Activated CD4-positive, alpha-beta T cell treated with anti-CD3 and anti-CD28 coated beads for 36 hours (primary cell): ENCODE data around the gene SWSAP1. TPM values are rescaled to one million over a fixed set of nuclear protein-coding genes. Genes with fewer than 3 reads are reported as not detected.
"Not testable (repeated sequence)": the region's sequence is repeated elsewhere in the genome, so short reads cannot be mapped to it uniquely, and the experiment has no call there.

Experiments
- ATAC-seq: fragments of 200-7000 bp; cut with Tn5 transposase; one replicate; pipeline ENCODE4 v1.10.0; 2021; ENCODE audit warnings: mild to moderate bottlenecking, moderate library complexity
- CTCF ChIA-PET: fragments of 350-600 bp; sonication (Branson Sonifier 250); formaldehyde crosslinking; loops from one replicate; lab custom pipeline; 2021; ENCODE audit warnings: antibody characterized with exemption; lab: Charles Lee
- POLR2A ChIA-PET: fragments of 350-600 bp; sonication (Branson Sonifier 250); formaldehyde crosslinking; loops from one replicate; lab custom pipeline; 2021; ENCODE audit warnings: antibody characterized with exemption, inconsistent platforms; lab: Charles Lee
- DNase-seq: peaks from one replicate; pipeline ENCODE4 v3.0.0-alpha.2; 2020
- H3K27ac Mint-ChIP-seq: one replicate; pipeline ENCODE4 v1.8.0; 2021; ENCODE audit warnings: mixed read lengths
- H3K27me3 Mint-ChIP-seq: one replicate; pipeline ENCODE4 v1.8.0; 2021; ENCODE audit warnings: mixed read lengths
- H3K36me3 Mint-ChIP-seq: one replicate; pipeline ENCODE4 v1.8.0; 2021; ENCODE audit warnings: low read depth, mixed read lengths
- H3K4me1 Mint-ChIP-seq: one replicate; pipeline ENCODE4 v1.8.0; 2021; ENCODE audit warnings: mixed read lengths
- H3K4me3 Mint-ChIP-seq: one replicate; pipeline ENCODE4 v1.8.0; 2021; ENCODE audit warnings: mild to moderate bottlenecking, moderate library complexity, mixed read lengths
- H3K9me3 Mint-ChIP-seq: one replicate; pipeline ENCODE4 v1.8.0; 2021; ENCODE audit warnings: low read depth, mixed read lengths
- intact Hi-C, 2 experiments: fragments of 100-400 bp; cut with DNase I in 1 of 2; cut with micrococcal nuclease in 1 of 2; formaldehyde crosslinking; loops; one replicate each; pipeline versions ENCODE4 v1.14.2 to v1.15.1; 2022 to 2024; cut with DNase I, micrococcal nuclease
- total RNA-seq, 2 experiments: library from RNA; stranded (reverse); gene quantifications; one replicate each; pipeline ENCODE4 v1.2.3, GENCODE V29; 2021

The SWSAP1 gene
- total RNA-seq, 2 experiments from 2014 or later = 1.5 to 1.7 TPM

- H3K27me3 Mint-ChIP-seq = no peaks in the 10 kb centered on the region
- H3K36me3 Mint-ChIP-seq = peaks cover 19% of the 10 kb centered on the region
- intact Hi-C loops = loop anchor here in 1 of 2 experiments (1.0 to 5.0 kb wide), 4 partner anchors 17 to 141 kb away; partner anchors contain the start of genes KANK2, ODAD3, PLPPR2 and PRKCSH
- ChIA-PET CTCF (interaction anchor here (0.6 to 1.2 kb wide), 5 partner anchors 31 to 300 kb away, joined by 3 to 5 read pairs (median 3); no protein-coding TSS in a partner anchor), POLR2A (interaction anchor here (0.6 kb wide), 1 partner anchor 132 kb away, joined by 4 read pairs; no protein-coding TSS in a partner anchor)
- no peak for ATAC-seq
- H3K4me1 Mint-ChIP-seq = peaks cover 21% of the 10 kb centered on the region
- H3K4me3 Mint-ChIP-seq = peak overlapping the region; percentile 72
- no peak overlapping the region for H3K27ac Mint-ChIP-seq
- H3K9me3 Mint-ChIP-seq = peaks cover 4% of the 10 kb centered on the region
- DNase-seq = no peak
Observed at GRCh38 chr19:11338569-11339253, 35.8 kb upstream of the SWSAP1 start.

- peak; percentile 99 for ATAC-seq
- Mint-ChIP-seq H3K36me3 (peaks cover 17% of the 10 kb centered on the region), H3K27ac (no peak within 1 kb of the TSS), H3K4me1 (peaks cover 23% of the 10 kb centered on the region), H3K27me3 (no peaks in the 10 kb centered on the region), H3K9me3 (peaks cover 4% of the 10 kb centered on the region), H3K4me3 (peak within 1 kb of the TSS; percentile 72)
- peak; percentile 93 for DNase-seq
- intact Hi-C loops = loop anchor here in 1 of 2 experiments (1.0 to 5.0 kb wide), 4 partner anchors 16 to 142 kb away; partner anchors contain the start of genes KANK2, ODAD3, PLPPR2 and PRKCSH
- ChIA-PET POLR2A (interaction anchor here (0.9 kb wide), 1 partner anchor 36 kb away, joined by 3 read pairs; the partner anchor contains the start of gene SWSAP1), CTCF (interaction anchor here (0.5 to 1.6 kb wide), 7 partner anchors 30 to 308 kb away, joined by 3 to 5 read pairs (median 4); no protein-coding TSS in a partner anchor)
Observed at GRCh38 chr19:11339254-11340098, 35.0 kb upstream of the SWSAP1 start, which contains the start of gene RAB3D. RAB3D (minus strand) TSS chr19:11339657; CDS start chr19:11337399, 2,258 bp downstream.

DNA sequence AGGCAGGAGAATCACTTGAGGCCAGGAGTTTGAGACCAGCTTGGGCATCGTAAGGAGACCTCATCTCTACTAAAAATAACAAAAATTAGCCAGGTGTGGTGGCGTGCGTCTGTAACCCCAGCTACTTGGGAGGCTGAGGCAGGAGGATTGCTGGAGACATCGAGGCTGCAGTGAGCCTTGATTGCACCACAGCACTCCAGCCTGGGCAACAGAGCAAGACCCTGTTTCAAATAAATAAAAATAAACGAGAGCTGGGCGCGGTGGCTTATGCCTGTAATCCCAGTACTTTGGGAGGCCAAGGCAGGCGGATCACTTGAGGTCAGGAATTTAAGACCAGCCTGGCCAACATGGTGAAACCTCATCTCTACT lies 34.4 kb upstream of the SWSAP1 start:
- ATAC-seq, H3K27ac Mint-ChIP-seq, H3K9me3 Mint-ChIP-seq, DNase-seq, intact Hi-C loops, H3K27me3 Mint-ChIP-seq: not testable (repeated sequence)
- H3K4me1 Mint-ChIP-seq = peaks cover 25% of the 10 kb centered on the region
- CTCF ChIA-PET = interaction anchor here (0.6 to 1.6 kb wide), 4 partner anchors 41 to 143 kb away, joined by 3 to 5 read pairs (median 4); no protein-coding TSS in a partner anchor
- H3K4me3 Mint-ChIP-seq = peak overlapping the region; percentile 72
- POLR2A ChIA-PET = interaction anchor here (0.9 kb wide), 1 partner anchor 35 kb away, joined by 3 read pairs; the partner anchor contains the start of gene SWSAP1
- H3K36me3 Mint-ChIP-seq = peaks cover 16% of the 10 kb centered on the region

GRCh38 chr19:11342429-11342828 lies 32.0 kb upstream of the SWSAP1 start:
- no peaks in the 10 kb centered on the region for H3K27me3 Mint-ChIP-seq
- peaks cover 38% of the 10 kb centered on the region for H3K4me1 Mint-ChIP-seq
- no peak overlapping the region for H3K4me3 Mint-ChIP-seq
- ChIA-PET POLR2A (interaction anchor here (0.6 kb wide), 1 partner anchor 19 kb away, joined by 3 read pairs; no protein-coding TSS in a partner anchor), CTCF (no interaction called here)
- H3K9me3 Mint-ChIP-seq = no peaks in the 10 kb centered on the region
- intact Hi-C loops = no loop called here
- DNase-seq = no peak
- H3K36me3 Mint-ChIP-seq = no peaks in the 10 kb centered on the region
- no peak for ATAC-seq
- no peak overlapping the region for H3K27ac Mint-ChIP-seq

GRCh38 chr19:11345122-11345803 lies 29.2 kb upstream of the SWSAP1 start:
- ChIA-PET CTCF (interaction anchor here (1.1 to 2.2 kb wide), 4 partner anchors 28 to 39 kb away, joined by 4 to 11 read pairs (median 8); partner anchors contain the start of gene EPOR), POLR2A (interaction anchor here (1.3 kb wide), 1 partner anchor 29 kb away, joined by 4 read pairs; the partner anchor contains the start of gene SWSAP1)
- ATAC-seq = no peak
- intact Hi-C loops = no loop called here
- DNase-seq = no peak
- Mint-ChIP-seq H3K27me3 (no peaks in the 10 kb centered on the region), H3K27ac (peak overlapping the region; percentile 82), H3K36me3 (peaks cover 11% of the 10 kb centered on the region), H3K4me3 (peak overlapping the region; percentile 83), H3K4me1 (peaks cover 23% of the 10 kb centered on the region), H3K9me3 (peaks cover 8% of the 10 kb centered on the region)

- Mint-ChIP-seq H3K27ac (peak within 1 kb of the TSS; percentile 82), H3K4me3 (peak within 1 kb of the TSS; percentile 83), H3K9me3 (peaks cover 8% of the 10 kb centered on the region), H3K4me1 (peaks cover 23% of the 10 kb centered on the region), H3K36me3 (peaks cover 11% of the 10 kb centered on the region), H3K27me3 (no peaks in the 10 kb centered on the region)
- DNase-seq (peak; percentile 99), ATAC-seq (peak; percentile 99)
- POLR2A ChIA-PET = interaction anchor here (0.6 to 1.3 kb wide), 3 partner anchors 28 to 162 kb away, joined by 4 to 6 read pairs (median 5); partner anchors contain the start of gene SWSAP1
- intact Hi-C loops = loop anchor here (1.0 to 2.0 kb wide), 8 partner anchors 9 to 213 kb away; partner anchors contain the start of genes ODAD3 (in 2 of the 2), PLPPR2 (in 2 of the 2), PRKCSH (in 2 of the 2) and SWSAP1 (in 2 of the 2)
- CTCF ChIA-PET = interaction anchor here (0.6 to 2.2 kb wide), 11 partner anchors 27 to 410 kb away, joined by 3 to 11 read pairs (median 3); partner anchors contain the start of genes EPOR and PRKCSH
Observed at GRCh38 chr19:11346104-11346940, 28.1 kb upstream of the SWSAP1 start, which contains the start of the genes CCDC159 and TMEM205. CCDC159 (plus strand) TSS chr19:11346519; CDS start chr19:11346607, 88 bp downstream. TMEM205 (minus strand) TSS chr19:11346268; CDS start chr19:11345619, 649 bp downstream.

DNA sequence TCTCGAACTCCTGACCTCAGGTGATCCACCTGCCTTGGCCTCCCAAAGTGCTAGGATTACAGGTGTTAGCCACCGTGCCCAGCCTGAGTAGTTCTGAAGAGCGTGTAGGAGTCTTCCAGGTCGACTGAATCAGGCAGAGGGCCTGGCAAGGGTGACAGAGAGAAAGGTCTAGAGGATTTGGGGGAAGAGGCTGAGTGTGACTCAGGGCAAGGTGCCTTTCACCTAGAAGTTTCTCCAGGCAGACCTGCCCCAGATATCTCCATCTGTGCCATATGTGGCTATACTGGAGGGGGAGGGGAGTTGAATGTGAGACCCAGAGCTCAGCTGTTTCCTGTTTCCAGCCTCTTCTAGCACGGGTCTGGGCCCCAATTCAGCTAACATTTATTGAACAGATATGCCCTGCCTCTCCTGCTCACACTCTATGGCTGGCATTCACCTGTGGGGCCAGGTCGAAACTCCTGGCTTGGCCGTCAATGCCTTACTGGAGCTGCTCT lies 26.9 kb upstream of the SWSAP1 start:
- H3K4me1 Mint-ChIP-seq = peaks cover 23% of the 10 kb centered on the region
- no peaks in the 10 kb centered on the region for H3K27me3 Mint-ChIP-seq
- ChIA-PET POLR2A (interaction anchor here (0.5 kb wide), 1 partner anchor 68 kb away, joined by 4 read pairs; no protein-coding TSS in a partner anchor), CTCF (interaction anchor here (2.1 to 2.2 kb wide), 2 partner anchors 29 to 33 kb away, joined by 10 to 11 read pairs; no protein-coding TSS in a partner anchor)
- DNase-seq = peak; percentile 18
- ATAC-seq = no peak
- H3K27ac Mint-ChIP-seq = no peak overlapping the region
- intact Hi-C loops = loop anchor here in 1 of 2 experiments (2.0 kb wide), 1 partner anchor 55 kb away; no protein-coding TSS in a partner anchor
- H3K4me3 Mint-ChIP-seq = peak overlapping the region; percentile 83
- peaks cover 8% of the 10 kb centered on the region for H3K9me3 Mint-ChIP-seq
- H3K36me3 Mint-ChIP-seq = peaks cover 11% of the 10 kb centered on the region

DNA sequence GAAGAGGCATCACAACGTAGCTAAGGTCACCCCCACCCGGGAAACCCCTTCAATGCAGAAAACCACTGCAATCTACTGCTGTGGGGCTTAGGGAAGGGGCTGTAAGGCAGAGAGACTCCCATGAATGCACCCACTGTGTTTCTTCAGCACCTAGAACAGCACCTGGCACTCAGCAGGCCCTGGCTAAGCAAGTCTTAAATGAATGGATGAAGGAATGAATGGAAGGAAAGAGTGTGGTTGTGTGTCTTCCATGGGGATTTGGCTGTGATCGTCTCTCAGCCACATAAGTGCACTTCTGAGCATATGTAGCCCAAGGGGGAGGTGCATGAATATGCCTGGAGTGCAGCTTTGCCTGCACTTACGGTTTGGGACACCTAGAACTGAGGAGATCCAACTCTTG lies 25.3 kb upstream of the SWSAP1 start:
- peaks cover 11% of the 10 kb centered on the region for H3K36me3 Mint-ChIP-seq
- H3K9me3 Mint-ChIP-seq = peaks cover 8% of the 10 kb centered on the region
- H3K27ac Mint-ChIP-seq = no peak overlapping the region
- no peak overlapping the region for H3K4me3 Mint-ChIP-seq
- no peaks in the 10 kb centered on the region for H3K27me3 Mint-ChIP-seq
- DNase-seq (no peak), ATAC-seq (no peak)
- H3K4me1 Mint-ChIP-seq = peaks cover 23% of the 10 kb centered on the region
- ChIA-PET CTCF (no interaction called here), POLR2A (interaction anchor here (1.1 kb wide), 1 partner anchor 26 kb away, joined by 3 read pairs; the partner anchor contains the start of gene SWSAP1)
- intact Hi-C loops = no loop called here

- intact Hi-C loops, H3K4me1 Mint-ChIP-seq, CTCF ChIA-PET, H3K4me3 Mint-ChIP-seq, DNase-seq, H3K27ac Mint-ChIP-seq, H3K36me3 Mint-ChIP-seq, ATAC-seq, POLR2A ChIA-PET, H3K9me3 Mint-ChIP-seq: not testable (repeated sequence)
- peaks cover 10% of the 10 kb centered on the region for H3K27me3 Mint-ChIP-seq
Observed at GRCh38 chr19:11354102-11354501, 20.4 kb upstream of the SWSAP1 start.
